Right lobe of liver (tissue), 4 donors: ENCODE measurements around the gene RIMKLB.

ENCODE experiments used
- CTCF ChIP-seq, 4 donors: fragments of 200-600 bp in 3 of 4; fragments of 450-650 bp in 1 of 4; IDR thresholded peaks; one replicate each; pipeline versions ENCODE4 v1.5.1 to v1.8.0; 2016 to 2022; ENCODE audit warnings: antibody characterized with exemption in 4 of 4, mild to moderate bottlenecking in 2 of 4
- POLR2A ChIP-seq: fragments of 450-650 bp; IDR thresholded peaks from one replicate; pipeline ENCODE4 v1.6.1; 2017; ENCODE audit warnings: antibody characterized with exemption, mild to moderate bottlenecking
- donor health status: DM: no; HTN: no; CAD: no.
- donor health status: DM: no; HTN: no; CAD: no.
- donor health status: DM: no; HTN: yes; CAD: no.

GRCh38 chr12:8698132-8698851, 501 bp downstream of the RIMKLB start:
- no peak for TF ChIP-seq POLR2A
- TF ChIP-seq CTCF (IDR thresholded peaks at IDR 0.05): no peak
